BJ (cell line): ENCODE data around the gene MICAL3. TPM values are rescaled to one million over a fixed set of nuclear protein-coding genes. Genes with fewer than 3 reads are reported as not detected.

Experiments used
- CTCF ChIA-PET: fragments of 350-600 bp; formaldehyde crosslinking; extraction: SDS; loops from one replicate; lab custom pipeline; 2021; ENCODE audit warnings: antibody characterized with exemption, inconsistent platforms; lab: Yijun Ruan, JAX
- POLR2A ChIA-PET: fragments of 300-600 bp; sonication (Branson Sonifier 250); formaldehyde crosslinking; extraction: SDS; loops from one replicate; lab custom pipeline; 2021; ENCODE audit warnings: antibody characterized with exemption; lab: Charles Lee
- DNase-seq: peaks from one replicate; pipeline ENCODE4 v3.0.0-alpha.2; 2011; ENCODE audit warnings: low read depth
- H3K27me3 ChIP-seq: 2 replicates; pipeline ENCODE4 v1.6.0; 2011; ENCODE audit warnings: low read length; ENCODE audit not compliant: control insufficient read depth, insufficient read depth
- H3K36me3 ChIP-seq: 2 replicates; pipeline ENCODE4 v1.5.1; 2011; ENCODE audit warnings: low read length; ENCODE audit not compliant: control insufficient read depth, insufficient read depth
- H3K4me3 ChIP-seq: 2 replicates; pipeline ENCODE4 v1.5.1; 2011; ENCODE audit warnings: low read depth, mild to moderate bottlenecking, control low read depth, low read length
- CTCF ChIP-seq: IDR thresholded peaks from 2 replicates; pipeline ENCODE4 v1.5.1; 2011; ENCODE audit warnings: low read depth, mild to moderate bottlenecking, control low read depth, inconsistent platforms, low read length, moderate library complexity; ENCODE audit not compliant: insufficient read depth
- polyA plus RNA-seq: library from polyadenylated mRNA; depleted of rRNA; stranded (reverse); fragments of >200 nt; gene quantifications from 2 replicates; pipeline ENCODE4 v1.2.3, GENCODE V29; 2011

Gene MICAL3
- polyA plus RNA-seq, 1 experiment = 16.4 TPM

GRCh38 chr22:17883356-17883755, 141.0 kb downstream of the MICAL3 start:
- DNase-seq = no peak
- CTCF ChIA-PET = interaction anchor here (1.0 to 1.5 kb wide), 3 partner anchors 13 to 193 kb away, joined by 3 to 4 read pairs (median 4); partner anchors contain the start of gene MICAL3
- no peak for TF ChIP-seq CTCF

GRCh38 chr22:17882727-17883126, 141.6 kb downstream of the MICAL3 start:
- ChIA-PET CTCF (interaction anchor here (1.5 kb wide), 1 partner anchor 194 kb away, joined by 4 read pairs; no protein-coding TSS in a partner anchor), POLR2A (no interaction called here)
- Histone ChIP-seq H3K27me3 (no peaks in the 10 kb centered on the region), H3K4me3 (no peak overlapping the region), H3K36me3 (peaks cover 23% of the 10 kb centered on the region)
- no peak for TF ChIP-seq CTCF
- DNase-seq = no peak

More at GRCh38 chr22:17883356-17883755, 141.0 kb downstream of the MICAL3 start:
- Histone ChIP-seq H3K4me3 (no peak overlapping the region), H3K36me3 (peaks cover 23% of the 10 kb centered on the region), H3K27me3 (no peaks in the 10 kb centered on the region)
- POLR2A ChIA-PET = no interaction called here

GRCh38 chr22:17882162-17882561, 142.2 kb downstream of the MICAL3 start:
- Histone ChIP-seq H3K27me3 (no peaks in the 10 kb centered on the region), H3K36me3 (peaks cover 23% of the 10 kb centered on the region), H3K4me3 (no peak overlapping the region)
- POLR2A ChIA-PET = no interaction called here
- CTCF ChIA-PET = interaction anchor here (1.5 kb wide), 1 partner anchor 194 kb away, joined by 4 read pairs; no protein-coding TSS in a partner anchor
- no peak for TF ChIP-seq CTCF
- no peak for DNase-seq

- ChIA-PET CTCF (interaction anchor here (1.5 kb wide), 1 partner anchor 10 kb away, joined by 3 read pairs; no protein-coding TSS in a partner anchor), POLR2A (no interaction called here)
- peaks cover 21% of the 10 kb centered on the region for H3K36me3 ChIP-seq
- DNase-seq = no peak
- H3K27me3 ChIP-seq = no peaks in the 10 kb centered on the region
- no peak for TF ChIP-seq CTCF
- H3K4me3 ChIP-seq = no peak overlapping the region
Observed at GRCh38 chr22:17881366-17881765, 143.0 kb downstream of the MICAL3 start.

- H3K27me3 ChIP-seq = no peaks in the 10 kb centered on the region
- no peak for DNase-seq
- ChIA-PET POLR2A (no interaction called here), CTCF (interaction anchor here (1.5 kb wide), 1 partner anchor 10 kb away, joined by 3 read pairs; no protein-coding TSS in a partner anchor)
- H3K4me3 ChIP-seq = no peak overlapping the region
- peaks cover 14% of the 10 kb centered on the region for H3K36me3 ChIP-seq
- no peak for TF ChIP-seq CTCF
Observed at GRCh38 chr22:17880468-17880867, 143.9 kb downstream of the MICAL3 start.
